Endothelial cell (in vitro differentiated cells): ENCODE results near the gene ERLIN1. TPM values are rescaled to one million over a fixed set of nuclear protein-coding genes. Genes with fewer than 3 reads are reported as not detected.

ENCODE experiments used
- DNase-seq: peaks from one replicate; pipeline ENCODE4 v3.0.0; 2021; ENCODE audit warnings: low spot score
- H3K27ac Mint-ChIP-seq: one replicate; pipeline ENCODE4 v1.8.0; 2021; ENCODE audit warnings: mixed read lengths, inconsistent platforms; ENCODE audit not compliant: unreplicated experiment
- H3K27me3 Mint-ChIP-seq: one replicate; pipeline ENCODE4 v1.8.0; 2021; ENCODE audit warnings: mild to moderate bottlenecking, moderate library complexity, mixed read lengths, inconsistent platforms; ENCODE audit not compliant: unreplicated experiment
- H3K36me3 Mint-ChIP-seq: one replicate; pipeline ENCODE4 v1.8.0; 2021; ENCODE audit warnings: mild to moderate bottlenecking, low read depth, mixed read lengths, inconsistent platforms; ENCODE audit not compliant: unreplicated experiment
- H3K4me1 Mint-ChIP-seq: one replicate; pipeline ENCODE4 v1.8.0; 2021; ENCODE audit warnings: mild to moderate bottlenecking, mixed read lengths, inconsistent platforms; ENCODE audit not compliant: unreplicated experiment
- H3K4me3 Mint-ChIP-seq: one replicate; pipeline ENCODE4 v1.8.0; 2021; ENCODE audit warnings: mild to moderate bottlenecking, mixed read lengths, inconsistent platforms; ENCODE audit not compliant: unreplicated experiment
- H3K9me3 Mint-ChIP-seq: one replicate; pipeline ENCODE4 v1.8.0; 2021; ENCODE audit warnings: mixed read lengths, inconsistent platforms; ENCODE audit not compliant: unreplicated experiment
- total RNA-seq: library from RNA; stranded (reverse); fragmentation: NEBNext Ultra II Directional; extraction: Animal tissue kit (Norgen Biotek cat#: 25700); gene quantifications from one replicate; pipeline ENCODE4 v1.2.1, GENCODE V29; 2021; ENCODE audit not compliant: unreplicated experiment
- TF ChIP-seq, protein P1 (sequence below): fragments of 200-600 bp; sonication (generic); IDR thresholded peaks from one replicate; pipeline ENCODE4 v1.5.0; 2021; ENCODE audit warnings: antibody characterized with exemption; ENCODE audit not compliant: unreplicated experiment

The ERLIN1 gene
- total RNA-seq, 1 donor from 2014 or later, result 30.4 TPM

GRCh38 chr10:100174699-100175677 is 10.8 kb downstream of the ERLIN1 start:
- no peak for DNase-seq
- no peak overlapping the region for H3K27ac Mint-ChIP-seq
- no peaks in the 10 kb centered on the region for H3K9me3 Mint-ChIP-seq
- H3K4me1 Mint-ChIP-seq, result no peaks in the 10 kb centered on the region
- H3K27me3 Mint-ChIP-seq, result peaks cover 2% of the 10 kb centered on the region
- H3K36me3 Mint-ChIP-seq, result peaks cover 13% of the 10 kb centered on the region
- TF ChIP-seq, protein P1, sequence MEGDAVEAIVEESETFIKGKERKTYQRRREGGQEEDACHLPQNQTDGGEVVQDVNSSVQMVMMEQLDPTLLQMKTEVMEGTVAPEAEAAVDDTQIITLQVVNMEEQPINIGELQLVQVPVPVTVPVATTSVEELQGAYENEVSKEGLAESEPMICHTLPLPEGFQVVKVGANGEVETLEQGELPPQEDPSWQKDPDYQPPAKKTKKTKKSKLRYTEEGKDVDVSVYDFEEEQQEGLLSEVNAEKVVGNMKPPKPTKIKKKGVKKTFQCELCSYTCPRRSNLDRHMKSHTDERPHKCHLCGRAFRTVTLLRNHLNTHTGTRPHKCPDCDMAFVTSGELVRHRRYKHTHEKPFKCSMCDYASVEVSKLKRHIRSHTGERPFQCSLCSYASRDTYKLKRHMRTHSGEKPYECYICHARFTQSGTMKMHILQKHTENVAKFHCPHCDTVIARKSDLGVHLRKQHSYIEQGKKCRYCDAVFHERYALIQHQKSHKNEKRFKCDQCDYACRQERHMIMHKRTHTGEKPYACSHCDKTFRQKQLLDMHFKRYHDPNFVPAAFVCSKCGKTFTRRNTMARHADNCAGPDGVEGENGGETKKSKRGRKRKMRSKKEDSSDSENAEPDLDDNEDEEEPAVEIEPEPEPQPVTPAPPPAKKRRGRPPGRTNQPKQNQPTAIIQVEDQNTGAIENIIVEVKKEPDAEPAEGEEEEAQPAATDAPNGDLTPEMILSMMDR, result no peak
- no peak overlapping the region for H3K4me3 Mint-ChIP-seq

DNA sequence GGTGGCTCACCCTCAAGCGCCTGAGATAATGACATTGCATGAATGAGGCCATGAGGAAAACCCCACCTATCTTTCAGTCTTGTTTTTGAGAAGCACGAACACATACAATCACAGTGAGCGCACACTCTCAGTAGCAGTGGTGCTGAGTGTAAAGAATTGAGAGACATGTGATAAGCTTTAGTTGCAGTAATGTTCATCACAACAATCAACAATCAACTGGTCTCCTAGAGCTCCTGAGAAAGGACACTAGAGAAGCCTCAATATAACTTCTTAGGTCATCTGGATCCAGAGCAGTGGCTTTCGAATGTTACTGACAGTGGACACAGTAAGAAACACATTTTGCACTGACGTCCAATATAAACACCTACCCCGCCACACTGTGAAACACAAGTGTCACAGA is 12.8 kb downstream of the ERLIN1 start:
- Mint-ChIP-seq H3K36me3 (peaks cover 13% of the 10 kb centered on the region), H3K4me3 (no peak overlapping the region), H3K27me3 (peaks cover 2% of the 10 kb centered on the region), H3K4me1 (peaks cover under 1% of the 10 kb centered on the region), H3K9me3 (no peaks in the 10 kb centered on the region), H3K27ac (no peak overlapping the region)
- TF ChIP-seq, protein P1, result no peak
- no peak for DNase-seq

DNA sequence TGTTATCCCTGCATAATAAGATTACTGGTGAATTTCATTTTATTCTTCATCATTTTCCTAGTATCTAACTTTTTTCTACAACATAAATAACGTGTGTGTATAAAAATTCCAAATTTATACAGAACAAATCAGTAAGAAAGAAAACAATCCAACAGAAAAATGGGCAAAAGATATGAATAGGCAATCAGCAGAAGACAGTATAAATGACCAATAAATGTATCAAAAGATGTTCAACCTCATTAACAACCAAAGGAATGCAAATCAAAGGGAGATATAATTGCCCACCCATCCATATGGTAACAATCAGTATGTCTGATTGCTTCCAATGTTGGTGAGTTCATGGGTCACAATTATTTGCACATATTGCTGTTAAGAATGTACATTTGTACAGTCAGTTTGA is 13.5 kb downstream of the ERLIN1 start:
- H3K4me1 Mint-ChIP-seq, result peaks cover 3% of the 10 kb centered on the region

DNA sequence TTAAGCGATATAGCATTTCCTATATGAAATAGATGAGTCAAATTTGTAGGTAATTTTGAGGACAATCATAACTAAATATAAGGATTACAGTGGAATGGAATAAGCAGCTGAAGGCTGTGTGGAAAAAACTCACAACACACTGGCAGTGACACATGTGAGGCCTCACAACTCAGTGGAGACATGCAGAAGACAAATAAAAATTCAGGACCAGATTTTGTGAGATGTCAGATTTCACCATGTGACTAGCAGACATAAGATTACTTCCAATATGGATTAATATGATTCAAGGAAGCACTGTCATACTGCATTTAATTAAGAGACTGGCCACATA is 17.6 kb downstream of the ERLIN1 start:
- Mint-ChIP-seq H3K4me3 (no peak overlapping the region), H3K36me3 (peaks cover 10% of the 10 kb centered on the region), H3K9me3 (no peaks in the 10 kb centered on the region), H3K27me3 (peaks cover 2% of the 10 kb centered on the region), H3K4me1 (peaks cover 3% of the 10 kb centered on the region), H3K27ac (no peak overlapping the region)
- no peak for DNase-seq
- TF ChIP-seq, protein P1, result no peak

More for the DNA sequence above, 13.5 kb downstream of the ERLIN1 start:
- Mint-ChIP-seq H3K9me3 (no peaks in the 10 kb centered on the region), H3K4me3 (no peak overlapping the region), H3K36me3 (peaks cover 13% of the 10 kb centered on the region), H3K27ac (no peak overlapping the region), H3K27me3 (peaks cover 2% of the 10 kb centered on the region)
- TF ChIP-seq, protein P1, result no peak
- no peak for DNase-seq
